Activated naive CD8-positive, alpha-beta T cell treated with anti-CD3 and anti-CD28 coated beads, Interleukin-2, amount 10 ng/mL, durations not matched to agents 7 days and 5 days (primary cell): Measurements from ENCODE around the gene AJAP1. TPM values are rescaled to one million over a fixed set of nuclear protein-coding genes. Genes with fewer than 3 reads are reported as not detected.

Experiments
- ATAC-seq: fragments of 150-1000 bp; cut with Tn5 transposase; one replicate; pipeline ENCODE4 v1.10.0; 2021; ENCODE audit warnings: low read depth, moderate library complexity
- POLR2A ChIA-PET: fragments of 350-600 bp; sonication (Branson Sonifier 250); formaldehyde crosslinking; loops from one replicate; lab custom pipeline; 2021; ENCODE audit warnings: antibody characterized with exemption; lab: Charles Lee
- DNase-seq: peaks from one replicate; pipeline ENCODE4 v3.0.0; 2021
- H3K27ac Mint-ChIP-seq: one replicate; pipeline ENCODE4 v1.8.0; 2022; ENCODE audit warnings: mild to moderate bottlenecking, mixed read lengths
- H3K27me3 Mint-ChIP-seq: one replicate; pipeline ENCODE4 v1.8.0; 2022; ENCODE audit warnings: mild to moderate bottlenecking, moderate library complexity, mixed read lengths
- H3K36me3 Mint-ChIP-seq: one replicate; pipeline ENCODE4 v1.8.0; 2021; ENCODE audit warnings: mild to moderate bottlenecking, mixed read lengths
- H3K4me1 Mint-ChIP-seq: one replicate; pipeline ENCODE4 v1.8.0; 2021; ENCODE audit warnings: mixed read lengths
- H3K4me3 Mint-ChIP-seq: one replicate; pipeline ENCODE4 v1.8.0; 2022; ENCODE audit warnings: mild to moderate bottlenecking, moderate library complexity, mixed read lengths
- H3K9me3 Mint-ChIP-seq: one replicate; pipeline ENCODE4 v1.8.0; 2021; ENCODE audit warnings: mixed read lengths
- total RNA-seq, 2 experiments: library from RNA; stranded (reverse); gene quantifications; one replicate each; pipeline ENCODE4 v1.2.3, GENCODE V29; 2021

AJAP1 gene
- total RNA-seq, 2 experiments from 2014 or later, result not detected

DNA sequence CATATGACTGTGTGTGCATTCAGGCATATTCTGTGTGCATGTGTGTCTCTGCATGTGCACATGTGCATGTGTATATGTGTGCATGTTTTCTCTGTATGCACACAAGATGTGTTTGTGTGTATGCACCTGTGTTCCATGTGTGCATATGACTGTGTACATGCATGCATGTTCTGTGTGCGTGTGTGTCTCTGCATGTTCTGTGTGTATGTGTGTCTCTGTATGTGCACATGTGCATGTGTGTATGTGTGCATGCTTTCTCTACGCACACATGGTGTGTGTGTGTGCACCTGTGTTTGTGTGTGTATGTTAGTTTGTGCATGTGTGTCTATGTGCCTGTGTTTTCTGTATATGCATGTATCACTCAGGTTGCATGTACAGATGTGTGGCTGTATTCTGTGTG lies 42.3 kb downstream of the AJAP1 start:
- Mint-ChIP-seq H3K4me1 (no peaks in the 10 kb centered on the region), H3K27ac (no peak overlapping the region), H3K9me3 (no peaks in the 10 kb centered on the region), H3K36me3 (no peaks in the 10 kb centered on the region), H3K4me3 (no peak overlapping the region), H3K27me3 (no peaks in the 10 kb centered on the region)
- POLR2A ChIA-PET, result no interaction called here
- DNase-seq (no peak), ATAC-seq (no peak)

DNA sequence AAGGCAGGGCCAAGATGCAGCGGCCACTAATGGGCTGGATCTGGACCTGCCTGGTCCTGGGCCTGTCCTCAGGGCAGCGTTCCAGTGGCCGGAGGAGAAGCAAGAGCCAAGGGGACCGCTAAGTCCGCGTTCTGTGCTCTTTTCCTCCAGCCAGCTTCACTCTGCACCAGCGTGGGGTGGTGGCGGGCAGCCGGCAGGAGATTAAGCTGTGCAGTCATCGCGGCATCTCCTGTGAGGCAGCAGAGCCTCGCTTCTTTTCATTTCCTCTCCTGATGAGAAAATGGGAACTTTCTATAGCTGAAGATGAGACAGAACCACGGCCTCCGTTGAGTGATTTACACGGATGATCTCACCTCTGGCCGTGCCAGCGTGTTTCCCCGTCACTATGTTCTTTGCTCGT lies 43.4 kb downstream of the AJAP1 start:
- no peaks in the 10 kb centered on the region for H3K4me1 Mint-ChIP-seq

DNA sequence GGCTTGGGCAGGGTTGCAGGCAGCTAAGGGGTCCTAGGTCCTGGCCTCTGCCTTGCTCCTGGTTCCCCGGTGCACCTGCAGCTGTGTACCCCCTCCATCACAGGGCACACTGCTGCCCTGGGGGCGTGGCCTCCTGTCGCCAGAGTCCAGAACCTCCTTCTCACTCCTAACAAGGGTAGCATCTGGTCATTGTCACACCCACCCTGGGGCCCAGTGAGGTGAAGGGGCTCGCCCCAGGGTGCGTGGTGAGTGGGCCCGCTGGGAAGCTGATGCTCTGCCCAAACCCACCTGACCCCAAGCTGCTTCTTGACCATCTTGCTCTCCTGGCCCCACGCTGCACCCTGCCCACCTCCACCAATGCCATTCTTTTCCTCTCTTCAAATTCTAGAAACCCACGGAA lies 44.5 kb downstream of the AJAP1 start:
- POLR2A ChIA-PET, result no interaction called here
- no peaks in the 10 kb centered on the region for H3K36me3 Mint-ChIP-seq
- DNase-seq, result no peak
- H3K27me3 Mint-ChIP-seq, result no peaks in the 10 kb centered on the region
- no peaks in the 10 kb centered on the region for H3K9me3 Mint-ChIP-seq
- H3K27ac Mint-ChIP-seq, result no peak overlapping the region
- H3K4me3 Mint-ChIP-seq, result no peak overlapping the region
- no peaks in the 10 kb centered on the region for H3K4me1 Mint-ChIP-seq
- no peak for ATAC-seq

More for the DNA sequence above, 43.4 kb downstream of the AJAP1 start:
- Mint-ChIP-seq H3K27me3 (no peaks in the 10 kb centered on the region), H3K4me3 (no peak overlapping the region), H3K27ac (no peak overlapping the region), H3K9me3 (no peaks in the 10 kb centered on the region), H3K36me3 (no peaks in the 10 kb centered on the region)
- ATAC-seq, result no peak
- POLR2A ChIA-PET, result no interaction called here
- no peak for DNase-seq

DNA sequence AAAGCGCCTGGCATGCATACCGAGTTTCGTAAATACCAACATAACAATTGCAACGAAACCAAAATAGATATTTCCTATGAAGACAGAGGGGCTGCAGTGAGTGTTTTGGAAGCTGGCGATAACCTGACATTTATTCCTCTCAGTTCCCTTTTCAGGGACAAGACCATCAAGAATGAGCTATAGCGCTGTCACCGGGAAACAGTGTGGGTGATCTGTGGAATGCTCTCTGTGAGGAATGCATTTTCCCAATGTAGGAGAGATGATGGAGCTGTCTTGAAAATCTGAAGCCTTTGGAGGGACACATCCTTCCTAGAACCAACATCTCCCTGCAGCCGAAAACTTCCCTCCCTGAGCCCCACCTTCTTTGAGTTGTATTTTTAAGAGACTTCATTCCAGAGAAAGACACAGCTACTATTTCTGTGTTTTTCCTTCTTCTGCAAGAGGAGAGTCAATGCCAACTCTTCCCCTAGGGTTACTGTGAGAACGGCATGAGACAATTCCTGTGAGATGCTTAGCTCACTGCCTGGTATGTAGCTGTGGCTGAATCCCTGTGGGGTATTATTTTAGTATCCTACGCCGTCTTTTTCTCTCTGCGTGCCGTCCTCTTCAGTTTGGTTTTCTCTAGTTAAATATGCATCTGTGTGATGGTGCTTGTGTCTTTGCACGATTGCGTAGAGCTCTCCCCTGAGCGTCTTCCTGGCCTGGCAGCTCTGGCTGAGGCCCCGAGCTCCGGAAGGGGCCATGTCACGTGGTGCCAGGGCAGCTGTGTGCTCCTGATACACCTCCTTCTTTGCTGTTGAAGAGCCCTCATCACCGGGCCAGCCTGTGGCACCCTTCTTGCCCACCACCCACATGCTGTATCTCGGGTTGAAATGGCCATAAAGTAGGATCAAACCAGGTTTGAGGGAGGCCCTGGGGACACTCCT lies 45.2 kb downstream of the AJAP1 start:
- Mint-ChIP-seq H3K27ac (no peak overlapping the region), H3K4me1 (no peaks in the 10 kb centered on the region), H3K9me3 (no peaks in the 10 kb centered on the region), H3K27me3 (no peaks in the 10 kb centered on the region), H3K36me3 (no peaks in the 10 kb centered on the region), H3K4me3 (no peak overlapping the region)
- DNase-seq (no peak), ATAC-seq (no peak)
- POLR2A ChIA-PET, result no interaction called here

DNA sequence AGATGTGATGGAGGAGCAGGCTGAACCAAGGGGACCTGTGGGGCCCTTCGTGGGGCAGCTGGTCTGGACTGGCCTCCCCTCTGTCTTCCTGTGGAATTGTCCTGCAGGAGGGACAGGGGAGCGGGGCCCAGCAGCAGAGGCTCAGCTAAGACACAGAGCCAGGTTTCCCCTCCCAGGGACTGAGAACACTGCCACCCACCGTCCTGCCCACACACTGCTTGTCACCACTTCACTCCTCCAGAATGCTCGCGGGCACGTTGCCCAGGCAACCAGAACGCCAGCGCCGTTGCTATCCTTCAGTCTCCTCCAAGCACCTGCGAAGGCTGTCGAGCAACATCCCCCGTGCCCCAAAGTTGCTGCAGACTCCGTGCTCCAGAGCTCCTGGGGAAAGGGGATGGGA lies 46.4 kb downstream of the AJAP1 start:
- Mint-ChIP-seq H3K9me3 (no peaks in the 10 kb centered on the region), H3K4me3 (no peak overlapping the region), H3K36me3 (no peaks in the 10 kb centered on the region), H3K4me1 (no peaks in the 10 kb centered on the region), H3K27me3 (peaks cover 1% of the 10 kb centered on the region), H3K27ac (no peak overlapping the region)
- ATAC-seq (no peak), DNase-seq (no peak)
- POLR2A ChIA-PET, result no interaction called here

DNA sequence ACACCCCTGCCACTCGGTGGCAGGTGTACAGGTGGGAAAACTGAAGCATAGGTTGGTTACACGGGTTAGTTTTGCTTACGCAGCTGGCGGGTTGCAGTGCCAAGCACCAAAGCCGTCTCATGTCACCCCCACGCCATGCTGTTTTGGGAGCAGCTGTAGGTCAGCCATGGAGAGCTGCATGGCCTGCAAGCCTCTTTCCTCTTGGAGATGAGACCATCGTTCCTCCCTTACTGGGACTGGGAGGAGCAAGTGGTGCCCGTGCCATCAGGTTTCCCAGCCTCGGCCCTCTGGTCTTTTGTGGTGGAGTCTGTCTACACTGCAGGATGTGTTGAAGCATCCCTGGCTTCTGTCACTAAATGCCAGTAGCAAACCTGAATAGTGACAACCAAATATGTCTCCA lies 46.9 kb downstream of the AJAP1 start:
- peaks cover 1% of the 10 kb centered on the region for H3K27me3 Mint-ChIP-seq
- no peak overlapping the region for H3K27ac Mint-ChIP-seq
- POLR2A ChIA-PET, result no interaction called here
- H3K4me1 Mint-ChIP-seq, result no peaks in the 10 kb centered on the region
- H3K9me3 Mint-ChIP-seq, result no peaks in the 10 kb centered on the region
- DNase-seq (no peak), ATAC-seq (no peak)
- H3K4me3 Mint-ChIP-seq, result no peak overlapping the region
- no peaks in the 10 kb centered on the region for H3K36me3 Mint-ChIP-seq

DNA sequence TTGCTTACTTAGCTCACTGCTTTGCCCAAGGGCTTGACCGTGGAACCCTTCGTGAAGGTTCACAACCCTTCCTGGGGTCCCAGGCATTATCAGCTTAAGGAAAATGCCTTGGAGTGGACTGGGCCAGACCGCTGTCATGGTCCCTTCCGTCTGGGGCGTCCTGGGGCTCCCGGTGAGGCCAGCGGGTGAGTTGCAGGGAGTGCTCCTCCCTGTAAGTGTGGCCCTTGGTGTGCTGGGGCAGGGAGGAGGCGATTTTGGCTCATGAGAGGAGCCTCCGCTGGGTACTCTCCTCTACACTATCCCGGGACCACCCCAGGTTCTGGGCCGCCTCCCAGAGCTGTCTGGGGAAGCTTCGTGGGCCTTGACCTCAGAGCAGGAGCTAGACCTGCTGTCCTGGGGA lies 48.1 kb downstream of the AJAP1 start:
- Mint-ChIP-seq H3K4me3 (no peak overlapping the region), H3K4me1 (no peaks in the 10 kb centered on the region), H3K9me3 (no peaks in the 10 kb centered on the region), H3K36me3 (no peaks in the 10 kb centered on the region), H3K27me3 (peaks cover 1% of the 10 kb centered on the region), H3K27ac (no peak overlapping the region)
- ATAC-seq (no peak), DNase-seq (no peak)
- POLR2A ChIA-PET, result no interaction called here

DNA sequence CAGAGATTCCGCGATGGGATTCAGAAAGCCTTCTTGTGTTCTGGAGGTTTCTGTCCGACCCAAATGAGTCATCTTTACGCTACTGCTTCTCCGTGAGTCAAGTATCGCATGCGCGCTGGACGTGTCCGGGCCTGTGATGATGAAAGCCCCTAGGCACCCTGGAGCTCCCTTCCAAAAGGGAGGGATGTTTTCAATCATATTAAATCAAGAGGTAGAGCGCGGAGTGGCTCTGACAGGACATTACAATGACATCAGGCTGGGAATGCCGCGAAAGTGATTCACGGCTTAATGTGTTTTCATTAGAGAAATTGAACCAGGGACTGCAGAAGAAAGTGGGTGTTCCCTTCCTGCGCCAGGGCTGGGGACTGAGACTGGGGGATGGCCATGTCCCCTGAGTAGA lies 48.5 kb downstream of the AJAP1 start:
- no peaks in the 10 kb centered on the region for H3K9me3 Mint-ChIP-seq

DNA sequence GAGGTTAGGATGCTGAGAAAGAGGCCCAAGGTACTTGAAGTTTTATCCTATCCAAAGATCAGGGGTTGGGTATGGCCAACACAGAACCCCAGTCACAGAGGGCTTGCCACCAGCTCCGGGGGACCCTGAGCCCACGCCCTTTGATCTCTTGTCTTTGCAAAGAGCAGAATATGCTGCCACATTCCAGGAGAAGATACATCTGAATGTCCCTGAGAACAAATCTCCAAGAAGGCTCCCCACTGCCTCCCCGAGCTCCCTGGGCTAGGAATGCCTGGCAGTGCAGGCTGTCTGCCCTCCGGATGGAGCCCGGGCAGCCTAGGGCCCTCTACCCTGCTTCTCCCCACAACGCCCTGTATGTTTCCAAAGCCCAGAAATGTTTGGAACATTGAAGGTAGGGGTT lies 49.2 kb downstream of the AJAP1 start:
- peaks cover 1% of the 10 kb centered on the region for H3K27me3 Mint-ChIP-seq
- no peak overlapping the region for H3K4me3 Mint-ChIP-seq
- H3K36me3 Mint-ChIP-seq, result no peaks in the 10 kb centered on the region
- H3K4me1 Mint-ChIP-seq, result no peaks in the 10 kb centered on the region
- POLR2A ChIA-PET, result no interaction called here
- ATAC-seq (no peak), DNase-seq (no peak)
- no peaks in the 10 kb centered on the region for H3K9me3 Mint-ChIP-seq
- no peak overlapping the region for H3K27ac Mint-ChIP-seq

More for the DNA sequence above, 48.5 kb downstream of the AJAP1 start:
- ATAC-seq, result no peak
- no peaks in the 10 kb centered on the region for H3K4me1 Mint-ChIP-seq
- H3K36me3 Mint-ChIP-seq, result no peaks in the 10 kb centered on the region
- H3K4me3 Mint-ChIP-seq, result no peak overlapping the region
- POLR2A ChIA-PET, result no interaction called here
- DNase-seq, result no peak
- peaks cover 1% of the 10 kb centered on the region for H3K27me3 Mint-ChIP-seq
- H3K27ac Mint-ChIP-seq, result no peak overlapping the region

DNA sequence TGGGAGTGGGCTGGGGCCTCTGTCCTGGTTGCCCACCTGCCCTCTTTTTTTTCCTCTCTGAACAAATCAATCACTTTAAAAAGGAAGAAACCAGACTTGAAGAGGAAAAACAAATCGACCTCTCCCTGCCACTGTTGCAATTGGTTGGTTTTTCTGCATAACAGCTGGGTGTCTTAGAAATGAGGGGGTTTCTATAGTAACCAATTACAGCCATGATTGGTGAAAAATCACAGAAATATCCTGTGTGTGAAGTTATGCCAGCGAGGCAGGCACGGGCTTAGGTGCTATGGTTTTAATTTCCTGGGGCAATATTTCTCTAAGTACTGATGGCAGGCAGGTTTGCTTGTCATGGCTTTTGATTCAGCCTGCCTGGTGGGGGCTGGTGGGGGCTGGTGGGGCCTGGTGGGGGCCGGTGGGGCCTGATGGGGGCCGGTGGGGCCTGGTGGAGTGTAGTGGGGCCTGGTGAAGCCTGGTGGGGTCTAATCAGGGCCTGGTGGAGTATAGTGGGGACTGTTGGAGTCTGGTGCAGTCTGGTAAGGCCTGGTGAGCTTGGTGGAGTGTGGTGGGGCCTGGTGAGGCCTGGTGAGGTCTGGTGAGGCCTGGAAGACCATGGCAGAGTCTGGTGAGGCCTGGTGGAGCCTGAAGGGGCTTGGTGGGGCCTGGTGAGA lies 54.6 kb downstream of the AJAP1 start:
- ATAC-seq (no peak), DNase-seq (no peak)
- no peaks in the 10 kb centered on the region for H3K36me3 Mint-ChIP-seq
- no peaks in the 10 kb centered on the region for H3K4me1 Mint-ChIP-seq
- H3K4me3 Mint-ChIP-seq, result no peak overlapping the region
- peaks cover 19% of the 10 kb centered on the region for H3K27me3 Mint-ChIP-seq
- POLR2A ChIA-PET, result no interaction called here
- H3K9me3 Mint-ChIP-seq, result no peaks in the 10 kb centered on the region
- H3K27ac Mint-ChIP-seq, result no peak overlapping the region

DNA sequence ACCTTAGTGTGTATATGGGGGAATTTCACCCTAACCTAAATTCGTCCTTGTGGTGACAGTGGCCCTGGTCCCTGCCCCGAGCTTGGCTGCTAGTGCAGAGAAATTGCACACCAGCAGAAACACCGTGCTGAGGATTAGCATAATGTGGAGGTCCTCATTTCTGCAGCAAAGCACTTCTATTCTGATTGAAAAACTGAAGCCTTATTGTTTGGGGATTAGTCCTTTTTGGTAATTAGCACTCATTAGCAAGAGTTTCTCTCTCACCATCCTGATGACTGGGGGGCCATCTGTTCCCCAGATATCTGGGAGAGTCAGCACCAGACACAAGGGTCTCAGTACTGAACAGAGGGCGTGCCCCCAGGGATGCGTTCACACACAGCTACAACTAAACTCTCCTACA lies 55.2 kb downstream of the AJAP1 start:
- Mint-ChIP-seq H3K36me3 (no peaks in the 10 kb centered on the region), H3K4me3 (no peak overlapping the region), H3K27me3 (peaks cover 19% of the 10 kb centered on the region), H3K27ac (no peak overlapping the region), H3K9me3 (no peaks in the 10 kb centered on the region), H3K4me1 (no peaks in the 10 kb centered on the region)
- no peak for ATAC-seq
- POLR2A ChIA-PET, result no interaction called here
- no peak for DNase-seq

DNA sequence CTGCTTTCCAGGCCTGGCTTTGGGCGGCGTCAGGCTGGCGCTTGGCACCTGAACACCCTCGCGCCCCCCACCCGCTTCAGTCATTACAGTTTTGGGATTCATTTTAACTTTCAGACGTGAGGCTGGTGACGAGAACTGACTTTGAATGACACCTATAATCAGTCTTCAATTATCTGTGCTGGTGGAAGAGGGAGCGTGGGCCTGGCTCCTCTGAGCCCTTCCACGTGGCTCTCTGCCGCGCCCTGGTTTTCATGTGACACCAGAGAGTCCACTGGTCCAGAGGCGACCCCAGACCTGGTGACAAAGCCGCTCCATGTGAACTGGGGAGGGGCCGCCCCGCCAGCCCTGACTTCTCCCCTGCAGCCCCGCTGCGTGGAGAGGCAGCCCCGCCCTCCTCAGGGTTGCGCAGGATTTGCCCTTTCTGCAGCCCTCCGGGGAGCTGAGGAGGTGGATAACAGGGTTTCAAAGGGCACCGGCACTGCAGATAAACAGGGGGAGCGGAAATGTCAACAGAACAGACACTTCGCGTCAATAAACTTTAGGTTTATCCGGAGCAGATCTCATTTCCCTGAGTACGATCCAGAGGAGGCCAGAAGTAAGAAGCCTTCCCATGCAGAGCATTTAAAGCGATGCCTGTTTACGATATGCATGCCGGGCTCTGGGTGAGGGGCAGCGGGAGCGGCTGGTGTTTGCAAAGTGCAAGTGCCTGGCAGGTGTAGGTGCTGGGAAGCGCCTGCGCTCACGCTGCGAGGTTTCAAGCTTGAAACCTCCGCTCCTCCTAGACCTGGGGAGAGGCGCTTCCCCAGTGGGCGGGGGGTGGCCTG lies 56.4 kb downstream of the AJAP1 start:
- Mint-ChIP-seq H3K27me3 (peaks cover 18% of the 10 kb centered on the region), H3K9me3 (no peaks in the 10 kb centered on the region), H3K4me3 (no peak overlapping the region), H3K27ac (no peak overlapping the region), H3K4me1 (no peaks in the 10 kb centered on the region), H3K36me3 (no peaks in the 10 kb centered on the region)
- DNase-seq (no peak), ATAC-seq (no peak)
- POLR2A ChIA-PET, result no interaction called here

DNA sequence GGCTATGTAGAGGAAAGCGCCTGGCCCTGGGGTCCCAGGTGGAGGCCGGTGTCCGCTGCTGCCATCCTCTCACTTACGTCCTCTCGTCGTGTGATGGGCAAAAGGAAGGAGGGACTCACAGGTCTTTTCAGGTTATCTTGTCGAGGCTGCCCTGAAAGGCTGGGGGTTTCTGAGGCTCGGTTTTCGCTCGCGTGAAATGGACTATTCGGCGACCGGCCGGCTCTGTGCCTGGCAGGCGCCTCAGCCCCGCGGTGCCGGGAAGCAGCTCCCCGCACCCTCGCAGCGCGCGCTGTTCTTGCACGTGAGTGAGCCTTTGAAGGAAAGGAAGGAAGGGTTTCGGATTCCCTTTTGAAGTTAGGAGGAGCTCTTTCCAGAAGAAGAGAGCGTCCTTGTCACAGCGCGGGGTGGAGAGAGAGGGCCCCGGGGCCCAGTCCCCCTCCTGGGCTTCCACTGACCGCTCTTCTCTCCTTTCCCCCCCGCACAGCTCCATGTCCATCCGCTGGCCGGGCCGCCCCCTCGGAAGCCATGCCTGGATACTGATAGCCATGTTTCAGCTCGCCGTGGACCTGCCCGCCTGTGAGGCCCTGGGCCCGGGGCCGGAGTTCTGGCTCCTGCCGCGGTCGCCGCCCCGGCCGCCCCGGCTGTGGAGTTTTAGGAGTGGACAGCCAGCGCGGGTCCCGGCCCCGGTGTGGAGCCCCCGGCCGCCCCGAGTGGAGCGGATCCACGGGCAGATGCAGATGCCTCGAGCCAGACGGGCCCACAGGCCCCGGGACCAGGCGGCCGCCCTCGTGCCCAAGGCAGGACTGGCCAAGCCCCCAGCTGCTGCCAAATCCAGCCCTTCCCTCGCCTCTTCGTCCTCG lies 57.2 kb downstream of the AJAP1 start:
- H3K36me3 Mint-ChIP-seq, result no peaks in the 10 kb centered on the region
- DNase-seq, result no peak
- ATAC-seq, result no peak
- H3K4me1 Mint-ChIP-seq, result no peaks in the 10 kb centered on the region
- H3K9me3 Mint-ChIP-seq, result peaks cover 4% of the 10 kb centered on the region
- no peak overlapping the region for H3K4me3 Mint-ChIP-seq
- H3K27ac Mint-ChIP-seq, result no peak overlapping the region
- POLR2A ChIA-PET, result no interaction called here
- peaks cover 17% of the 10 kb centered on the region for H3K27me3 Mint-ChIP-seq
